ENCODE measurements around the gene MRPL20. TPM values are rescaled to one million over a fixed set of nuclear protein-coding genes. Genes with fewer than 3 reads are reported as not detected.

Gene MRPL20
- total and polyA plus RNA-seq, 9 of the 15 experiments (the other 6 are each of a cell fraction or from before 2014, with no cell fraction given) = 180 to 671 (median 229) TPM

- TF ChIP-seq, protein P1, sequence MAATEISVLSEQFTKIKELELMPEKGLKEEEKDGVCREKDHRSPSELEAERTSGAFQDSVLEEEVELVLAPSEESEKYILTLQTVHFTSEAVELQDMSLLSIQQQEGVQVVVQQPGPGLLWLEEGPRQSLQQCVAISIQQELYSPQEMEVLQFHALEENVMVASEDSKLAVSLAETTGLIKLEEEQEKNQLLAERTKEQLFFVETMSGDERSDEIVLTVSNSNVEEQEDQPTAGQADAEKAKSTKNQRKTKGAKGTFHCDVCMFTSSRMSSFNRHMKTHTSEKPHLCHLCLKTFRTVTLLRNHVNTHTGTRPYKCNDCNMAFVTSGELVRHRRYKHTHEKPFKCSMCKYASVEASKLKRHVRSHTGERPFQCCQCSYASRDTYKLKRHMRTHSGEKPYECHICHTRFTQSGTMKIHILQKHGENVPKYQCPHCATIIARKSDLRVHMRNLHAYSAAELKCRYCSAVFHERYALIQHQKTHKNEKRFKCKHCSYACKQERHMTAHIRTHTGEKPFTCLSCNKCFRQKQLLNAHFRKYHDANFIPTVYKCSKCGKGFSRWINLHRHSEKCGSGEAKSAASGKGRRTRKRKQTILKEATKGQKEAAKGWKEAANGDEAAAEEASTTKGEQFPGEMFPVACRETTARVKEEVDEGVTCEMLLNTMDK (IDR thresholded peaks at IDR 0.05; ENCODE audit: borderline replicate concordance, insufficient read depth, low read depth, low read length, poor library complexity, severe bottlenecking) = no peak
- TF ChIP-seq, protein P2, sequence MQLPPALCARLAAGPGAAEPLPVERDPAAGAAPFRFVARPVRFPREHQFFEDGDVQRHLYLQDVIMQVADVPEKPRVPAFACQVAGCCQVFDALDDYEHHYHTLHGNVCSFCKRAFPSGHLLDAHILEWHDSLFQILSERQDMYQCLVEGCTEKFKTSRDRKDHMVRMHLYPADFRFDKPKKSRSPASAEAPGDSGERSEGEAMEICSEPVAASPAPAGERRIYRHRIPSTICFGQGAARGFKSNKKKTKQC (CRISPR knock-in tag; IDR thresholded peaks at IDR 0.05) = 0 out of 2 replicates have a peak, but pooled peaks have one; percentile 3
- TF ChIP-seq TAF1 (IDR thresholded peaks at IDR 0.05; ENCODE audit: control insufficient read depth, extremely low read depth, insufficient read depth, low read length, severe bottlenecking) (no peak), GATAD2B (IDR thresholded peaks at IDR 0.05; ENCODE audit: borderline replicate concordance) (peak; percentile 79; the same call in 1 of the 2 replicates)
Observed at GRCh38 chr1:1435106-1435903, 28.2 kb upstream of the MRPL20 start, which contains the start of gene VWA1 (continued).

DNA sequence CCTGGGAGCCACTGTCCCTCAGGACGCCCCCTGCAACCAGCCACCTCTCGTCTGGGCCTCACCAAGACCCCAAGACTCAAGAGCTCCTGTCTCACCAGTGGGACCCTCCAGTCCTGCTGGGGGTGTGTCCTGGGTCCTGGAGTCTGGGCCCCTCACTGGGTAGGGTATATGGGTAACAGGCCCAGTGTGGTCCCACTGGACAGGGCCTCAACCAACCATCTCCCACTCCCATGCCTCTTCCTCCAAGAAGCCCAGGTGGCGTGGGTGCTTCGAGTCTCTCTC lies 27.7 kb upstream of the MRPL20 start:
- Histone ChIP-seq H3K27me3 (ENCODE audit: control insufficient read depth in 2 of 2, insufficient read depth in 2 of 2, low read length in 2 of 2) (no peaks in the 10 kb centered on the region), H3K4me1 (replicated peaks in 1 of 2; ENCODE audit: control insufficient read depth in 2 of 2, insufficient read depth in 2 of 2, low read length in 2 of 2) (peaks cover 45 to 96% of the 10 kb centered on the region in 2 experiments), H3K27ac (ENCODE audit: extremely low read depth, low read depth, low read length) (no peak overlapping the region; the same call in 1 of the 3 replicates), H3K4me3 (no peak overlapping the region), H3K9me3 (replicated peaks; ENCODE audit: control insufficient read depth, insufficient read depth, low read depth, low read length) (no peaks in the 10 kb centered on the region), H4K20me1 (replicated peaks; ENCODE audit: control insufficient read depth, insufficient read depth, low read length) (no peaks in the 10 kb centered on the region), H3K36me3 (ENCODE audit: control insufficient read depth, insufficient read depth, low read length) (no peaks in the 10 kb centered on the region), H3K9ac (ENCODE audit: insufficient read depth in 1 of 2, low read depth in 2 of 2, low read length in 2 of 2) (peak overlapping the region; percentile 48 to 90; a peak in 3 of 4 replicates), H3K79me2 (ENCODE audit: control insufficient read depth, insufficient read depth, low read length) (no peaks in the 10 kb centered on the region; the same call in 2 of the 3 replicates), H3K4me2 (ENCODE audit: insufficient read depth, low read length) (peak overlapping the region; percentile 85), H2AFZ (ENCODE audit: low read depth, low read length) (peak overlapping the region; percentile 97; the same call in 1 of the 2 replicates), H3K9me1 (ENCODE audit: control insufficient read depth, insufficient read depth, low read length) (no peaks in the 10 kb centered on the region)
- FAIRE-seq = no peak
- intact Hi-C loops (cut with micrococcal nuclease) = no loop called here
- 91% methylated on average over 4 of the region's 4 CpGs for WGBS (ENCODE audit: insufficient coverage, low coverage, missing lambda C conversion rate)
- in situ Hi-C loops (cut with MboI) = no loop called here
- BruUV-seq (replicated peaks) = no TSS peak
- no peak for ATAC-seq
- ChIA-PET POLR2A (no interaction called here), CTCF (ENCODE audit: low intra/inter-chr PET ratio) (no interaction called here)
- DNase-seq (ENCODE audit: extremely low read depth in 1 of 4, low spot score in 3 of 4) = no peak
- TF ChIP-seq FOXJ3 (CRISPR knock-in tag; IDR thresholded peaks at IDR 0.05) (no peak), HSF4 (CRISPR knock-in tag; IDR thresholded peaks at IDR 0.05; ENCODE audit: borderline replicate concordance) (no peak), TCF7 (IDR thresholded peaks at IDR 0.05; ENCODE audit: borderline replicate concordance) (no peak), BACH1 (tag; IDR thresholded peaks at IDR 0.05) (no peak), HDGF (IDR thresholded peaks at IDR 0.05) (no peak), CLOCK (CRISPR knock-in tag; IDR thresholded peaks at IDR 0.05; ENCODE audit: borderline replicate concordance) (no peak), NRF1 (conservative IDR thresholded peaks at IDR 0.05 in 1 of 2, IDR thresholded peaks at IDR 0.05 in 1 of 2) (no peak), BCL6 (CRISPR knock-in tag; IDR thresholded peaks at IDR 0.05) (no peak), OTX1 (CRISPR knock-in tag; IDR thresholded peaks at IDR 0.05) (0 out of 2 replicates have a peak, but pooled peaks have one; percentile 11)
